Measurements from ENCODE around the gene MAP3K8. TPM values are rescaled to one million over a fixed set of nuclear protein-coding genes. Genes with fewer than 3 reads are reported as not detected.

The MAP3K8 gene
- total and polyA plus RNA-seq, 9 of the 15 experiments (the other 6 are each of a cell fraction or from before 2014, with no cell fraction given): 6.9 to 23.6 (median 13.6) TPM

DNA sequence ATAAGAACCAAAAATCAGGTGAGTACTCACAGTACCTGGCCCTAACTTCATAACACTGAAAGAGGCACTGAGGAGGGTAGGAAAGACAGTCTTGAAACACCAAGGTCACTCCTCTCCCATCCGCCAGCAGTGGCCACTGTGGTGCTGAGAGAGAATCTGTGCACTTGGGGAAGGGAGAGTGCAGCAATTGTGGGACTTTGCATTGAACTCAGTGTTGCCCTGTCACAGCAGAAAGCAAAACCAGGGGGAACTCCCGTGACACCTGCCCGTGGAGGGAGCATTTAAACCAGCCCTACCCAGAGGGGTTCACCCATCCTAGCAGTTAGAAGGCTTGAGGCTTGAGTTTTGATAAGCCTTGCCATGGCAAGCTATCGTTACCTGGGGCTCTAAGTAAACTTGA is 35.2 kb upstream of the MAP3K8 start:
- H3K27me3 ChIP-seq (ENCODE audit: control insufficient read depth in 2 of 2, insufficient read depth in 2 of 2, low read length in 2 of 2): no peaks in the 10 kb centered on the region
- POLR2A ChIA-PET: no interaction called here
- H3K9me1 ChIP-seq (ENCODE audit: control insufficient read depth, insufficient read depth, low read length): no peaks in the 10 kb centered on the region
- peaks cover 3 to 10% of the 10 kb centered on the region in 2 experiments; a peak in 3 of 5 replicates for H3K4me1 ChIP-seq (replicated peaks in 1 of 2; ENCODE audit: control insufficient read depth in 2 of 2, insufficient read depth in 2 of 2, low read length in 2 of 2)
- no peaks in the 10 kb centered on the region for H3K36me3 ChIP-seq (ENCODE audit: control insufficient read depth, insufficient read depth, low read length)
- no peak for TF ChIP-seq MYBL2 (IDR thresholded peaks at IDR 0.05; ENCODE audit: low read depth)
- TF ChIP-seq MYBL2 (CRISPR knock-in tag; IDR thresholded peaks at IDR 0.05; ENCODE audit: borderline replicate concordance): no peak
- TF ChIP-seq ZC3H11A (IDR thresholded peaks at IDR 0.05; ENCODE audit: low read depth, low read length): no peak
- no peak for TF ChIP-seq PCBP1 (IDR thresholded peaks at IDR 0.05; ENCODE audit: low read depth, low read length, poor library complexity, severe bottlenecking)
- TF ChIP-seq MEF2D (tag; conservative IDR thresholded peaks at IDR 0.05; ENCODE audit: low read depth): no peak
- TF ChIP-seq, protein P1, sequence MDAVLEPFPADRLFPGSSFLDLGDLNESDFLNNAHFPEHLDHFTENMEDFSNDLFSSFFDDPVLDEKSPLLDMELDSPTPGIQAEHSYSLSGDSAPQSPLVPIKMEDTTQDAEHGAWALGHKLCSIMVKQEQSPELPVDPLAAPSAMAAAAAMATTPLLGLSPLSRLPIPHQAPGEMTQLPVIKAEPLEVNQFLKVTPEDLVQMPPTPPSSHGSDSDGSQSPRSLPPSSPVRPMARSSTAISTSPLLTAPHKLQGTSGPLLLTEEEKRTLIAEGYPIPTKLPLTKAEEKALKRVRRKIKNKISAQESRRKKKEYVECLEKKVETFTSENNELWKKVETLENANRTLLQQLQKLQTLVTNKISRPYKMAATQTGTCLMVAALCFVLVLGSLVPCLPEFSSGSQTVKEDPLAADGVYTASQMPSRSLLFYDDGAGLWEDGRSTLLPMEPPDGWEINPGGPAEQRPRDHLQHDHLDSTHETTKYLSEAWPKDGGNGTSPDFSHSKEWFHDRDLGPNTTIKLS (IDR thresholded peaks at IDR 0.05; ENCODE audit: borderline replicate concordance, low read depth): no peak
- no peak for TF ChIP-seq SMAD1 (IDR thresholded peaks at IDR 0.05; ENCODE audit: low read depth, low read length, partially characterized antibody)
- TF ChIP-seq ZNF561 (CRISPR knock-in tag; conservative IDR thresholded peaks at IDR 0.05): no peak
- TF ChIP-seq BDP1 (IDR thresholded peaks at IDR 0.05; ENCODE audit: insufficient read depth, insufficient read length): no peak
- no peak for TF ChIP-seq JUND (IDR thresholded peaks at IDR 0.05; ENCODE audit: borderline replicate concordance, low read depth, low read length)
- no peak for TF ChIP-seq JUND (tag; IDR thresholded peaks at IDR 0.05; ENCODE audit: borderline replicate concordance, low read depth, low read length)
- no peak for TF ChIP-seq DDX20 (tag; IDR thresholded peaks at IDR 0.05; ENCODE audit: low read depth)
- TF ChIP-seq MTF1 (CRISPR knock-in tag; IDR thresholded peaks at IDR 0.05; ENCODE audit: borderline replicate concordance): no peak
- TF ChIP-seq CHD4 (IDR thresholded peaks at IDR 0.05; ENCODE audit: insufficient read depth, insufficient replicate concordance, low read depth, low read length, poor library complexity, severe bottlenecking): no peak
- no peaks in the 10 kb centered on the region for H3K79me2 ChIP-seq (ENCODE audit: control insufficient read depth, insufficient read depth, low read length)
- no peaks in the 10 kb centered on the region for H4K20me1 ChIP-seq (replicated peaks; ENCODE audit: control insufficient read depth, insufficient read depth, low read length)
- WGBS (ENCODE audit: insufficient coverage, low coverage, missing lambda C conversion rate): 19% methylated on average over 3 of the region's 4 CpGs
- no peak overlapping the region for H3K27ac ChIP-seq (ENCODE audit: extremely low read depth, low read depth, low read length)
- no peak overlapping the region for H2AFZ ChIP-seq (ENCODE audit: low read depth, low read length)
- H3K4me2 ChIP-seq (ENCODE audit: insufficient read depth, low read length): no peak overlapping the region
- intact Hi-C loops (cut with micrococcal nuclease) (no loop called here), in situ Hi-C loops (cut with MboI) (loop anchor here (10.0 kb wide), 1 partner anchor 136 kb away; no protein-coding TSS in a partner anchor)
- FAIRE-seq (no peak), ATAC-seq (no peak; the same call in 2 of the 3 replicates), DNase-seq (ENCODE audit: extremely low read depth in 1 of 4, low spot score in 3 of 4) (no peak)
- CTCF ChIA-PET (ENCODE audit: low intra/inter-chr PET ratio): no interaction called here
- BruUV-seq (replicated peaks): no TSS peak
- H3K4me3 ChIP-seq: no peak overlapping the region
- H3K9ac ChIP-seq (ENCODE audit: insufficient read depth in 1 of 2, low read depth in 2 of 2, low read length in 2 of 2): no peak overlapping the region
- no peaks in the 10 kb centered on the region for H3K9me3 ChIP-seq (replicated peaks; ENCODE audit: control insufficient read depth, insufficient read depth, low read depth, low read length)
